ENCODE measurements around the gene CXCR1. TPM values are rescaled to one million over a fixed set of nuclear protein-coding genes. Genes with fewer than 3 reads are reported as not detected.

Gene CXCR1
- total RNA-seq, 1 donor from 2014 or later = 5.3 TPM

DNA sequence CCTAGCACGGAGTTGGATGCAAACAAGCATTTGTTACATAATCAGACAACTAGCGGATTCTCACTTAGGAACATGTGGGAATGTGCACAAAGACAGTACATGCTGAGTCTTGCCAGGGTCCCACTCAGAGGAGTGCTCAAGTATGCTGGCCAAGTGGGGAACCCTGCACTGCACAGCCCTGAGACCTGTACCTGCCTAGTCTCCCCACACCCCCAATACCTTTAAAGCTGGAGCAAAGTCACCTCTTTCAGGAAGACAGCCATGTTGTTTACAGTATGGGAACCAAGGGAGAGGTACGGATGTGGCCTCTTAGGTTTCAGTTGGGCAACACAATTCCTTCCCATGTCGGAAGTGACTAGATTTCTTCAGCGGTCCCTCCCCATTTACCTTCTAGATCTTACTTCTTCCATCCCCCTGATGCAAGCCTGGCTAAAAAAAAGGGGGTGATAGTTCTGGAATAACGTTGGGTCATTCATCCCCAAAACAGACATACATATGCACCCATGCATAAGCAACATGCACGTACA lies 10.7 kb downstream of the CXCR1 start:
- DNase-seq (no peak), ATAC-seq (peak; percentile 42)
- Histone ChIP-seq H3K4me3 (no peak overlapping the region), H3K27me3 (no peaks in the 10 kb centered on the region), H3K9me3 (no peaks in the 10 kb centered on the region), H3K36me3 (no peaks in the 10 kb centered on the region), H3K4me1 (no peaks in the 10 kb centered on the region), H3K27ac (no peak overlapping the region)
- TF ChIP-seq, protein P1, sequence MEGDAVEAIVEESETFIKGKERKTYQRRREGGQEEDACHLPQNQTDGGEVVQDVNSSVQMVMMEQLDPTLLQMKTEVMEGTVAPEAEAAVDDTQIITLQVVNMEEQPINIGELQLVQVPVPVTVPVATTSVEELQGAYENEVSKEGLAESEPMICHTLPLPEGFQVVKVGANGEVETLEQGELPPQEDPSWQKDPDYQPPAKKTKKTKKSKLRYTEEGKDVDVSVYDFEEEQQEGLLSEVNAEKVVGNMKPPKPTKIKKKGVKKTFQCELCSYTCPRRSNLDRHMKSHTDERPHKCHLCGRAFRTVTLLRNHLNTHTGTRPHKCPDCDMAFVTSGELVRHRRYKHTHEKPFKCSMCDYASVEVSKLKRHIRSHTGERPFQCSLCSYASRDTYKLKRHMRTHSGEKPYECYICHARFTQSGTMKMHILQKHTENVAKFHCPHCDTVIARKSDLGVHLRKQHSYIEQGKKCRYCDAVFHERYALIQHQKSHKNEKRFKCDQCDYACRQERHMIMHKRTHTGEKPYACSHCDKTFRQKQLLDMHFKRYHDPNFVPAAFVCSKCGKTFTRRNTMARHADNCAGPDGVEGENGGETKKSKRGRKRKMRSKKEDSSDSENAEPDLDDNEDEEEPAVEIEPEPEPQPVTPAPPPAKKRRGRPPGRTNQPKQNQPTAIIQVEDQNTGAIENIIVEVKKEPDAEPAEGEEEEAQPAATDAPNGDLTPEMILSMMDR (IDR thresholded peaks at IDR 0.05) = no peak
- intact Hi-C loops (cut with DNase I) = no loop called here

DNA sequence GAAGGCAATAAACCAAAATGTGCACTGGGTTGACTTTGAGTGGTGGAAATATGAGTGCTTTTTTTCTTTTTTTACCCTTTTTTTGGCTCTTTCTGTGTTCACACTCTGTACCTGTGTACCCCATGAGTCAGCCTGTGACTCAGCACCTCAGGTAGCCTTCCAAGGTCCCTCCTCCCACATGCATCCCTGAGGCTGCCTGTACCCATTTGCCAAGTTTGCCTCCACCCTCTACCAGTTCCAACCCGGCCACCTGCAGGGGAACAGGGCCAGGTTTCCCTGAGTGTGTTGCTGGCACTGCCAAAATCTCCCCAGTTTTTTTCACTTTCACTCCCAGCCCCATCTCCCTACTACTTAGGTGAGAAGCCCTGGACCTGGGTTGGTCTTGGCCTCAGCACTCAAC lies 14.0 kb downstream of the CXCR1 start:
- no peak overlapping the region for H3K27ac ChIP-seq
- ATAC-seq = peak; percentile 26
- H3K4me3 ChIP-seq = no peak overlapping the region
- H3K9me3 ChIP-seq = no peaks in the 10 kb centered on the region
- no peak for DNase-seq
- TF ChIP-seq, protein P1 (IDR thresholded peaks at IDR 0.05) = no peak
- H3K4me1 ChIP-seq = no peaks in the 10 kb centered on the region
- intact Hi-C loops (cut with DNase I) = no loop called here
- no peaks in the 10 kb centered on the region for H3K36me3 ChIP-seq
- no peaks in the 10 kb centered on the region for H3K27me3 ChIP-seq

DNA sequence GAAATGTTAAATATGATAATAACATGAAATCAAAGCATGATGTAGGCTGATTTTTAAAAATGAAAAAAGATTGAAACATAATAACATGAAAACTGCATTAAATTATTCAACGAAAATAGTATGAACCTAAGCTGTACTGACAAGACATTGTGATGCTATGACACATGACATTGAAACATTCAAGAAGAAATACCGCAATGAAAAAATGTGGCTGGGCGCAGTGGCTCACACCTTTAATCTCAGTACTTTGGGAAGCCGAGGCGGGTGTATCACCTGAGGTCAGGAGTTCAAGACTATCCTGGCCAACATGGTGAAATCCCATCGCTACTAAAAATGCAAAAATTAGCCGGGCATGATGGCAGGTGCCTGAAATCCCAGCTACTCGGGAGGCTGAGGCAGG lies 14.6 kb downstream of the CXCR1 start:
- H3K4me1 ChIP-seq = no peaks in the 10 kb centered on the region
- TF ChIP-seq, protein P1 (IDR thresholded peaks at IDR 0.05) = no peak
- H3K36me3 ChIP-seq = no peaks in the 10 kb centered on the region
- no peak overlapping the region for H3K27ac ChIP-seq
- ATAC-seq (no peak), DNase-seq (no peak)
- intact Hi-C loops (cut with DNase I) = no loop called here
- H3K9me3 ChIP-seq = no peaks in the 10 kb centered on the region
- H3K4me3 ChIP-seq = no peak overlapping the region
- H3K27me3 ChIP-seq = no peaks in the 10 kb centered on the region

DNA sequence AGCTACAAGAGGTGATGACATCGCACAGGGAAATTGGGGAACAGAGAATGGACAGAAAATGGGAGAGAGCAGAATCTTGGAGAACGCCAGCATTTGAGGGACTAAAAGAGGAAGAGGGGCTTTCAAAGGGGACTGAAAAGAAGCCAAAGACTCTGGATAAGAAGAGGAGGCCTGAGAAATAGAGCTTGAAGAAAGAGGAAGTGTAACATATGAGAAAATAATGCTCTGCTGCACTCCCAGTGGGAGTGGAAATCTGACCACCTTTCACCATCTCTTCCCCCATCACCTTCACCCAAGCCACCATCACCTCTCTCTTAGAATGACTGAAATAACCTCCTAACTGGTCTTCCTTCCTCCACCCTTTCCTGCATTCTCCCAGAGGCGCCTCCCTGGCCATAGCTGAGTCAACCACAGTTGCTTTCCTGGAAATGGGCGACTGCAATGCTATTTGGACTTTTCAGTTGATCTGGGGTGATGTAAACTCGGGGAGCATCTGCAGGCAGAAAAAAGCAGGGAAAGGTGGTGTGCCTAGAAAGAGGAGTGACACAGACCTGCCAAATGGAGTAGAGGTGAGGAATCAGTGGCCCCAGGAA lies 16.8 kb downstream of the CXCR1 start:
- H3K9me3 ChIP-seq = no peaks in the 10 kb centered on the region
- H3K27me3 ChIP-seq = no peaks in the 10 kb centered on the region
- no peaks in the 10 kb centered on the region for H3K4me1 ChIP-seq
- DNase-seq (no peak), ATAC-seq (no peak)
- intact Hi-C loops (cut with DNase I) = no loop called here
- H3K27ac ChIP-seq = no peak overlapping the region
- no peaks in the 10 kb centered on the region for H3K36me3 ChIP-seq
- TF ChIP-seq, protein P1 (IDR thresholded peaks at IDR 0.05) = no peak
- no peak overlapping the region for H3K4me3 ChIP-seq

DNA sequence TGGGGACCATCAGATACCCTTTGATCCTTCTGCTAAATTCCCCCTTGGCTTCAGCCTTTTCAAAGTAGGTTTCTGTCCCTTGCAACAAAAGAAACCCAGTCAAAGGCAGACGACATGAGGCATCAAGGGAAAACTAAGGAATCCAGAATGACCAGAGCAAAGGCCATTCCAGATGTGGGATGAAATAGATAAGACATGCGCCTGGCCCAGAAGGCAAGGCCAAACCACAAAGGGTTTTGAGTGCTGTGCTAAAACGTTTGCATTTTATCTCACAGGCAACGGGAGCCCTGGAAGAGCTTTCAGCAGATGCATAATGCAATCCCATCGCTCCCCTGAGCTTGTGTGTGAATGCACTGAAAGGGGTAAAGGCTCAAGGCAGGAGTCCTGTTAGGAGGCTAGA lies 17.7 kb downstream of the CXCR1 start:
- Histone ChIP-seq H3K27ac (no peak overlapping the region), H3K36me3 (no peaks in the 10 kb centered on the region), H3K4me3 (no peak overlapping the region), H3K4me1 (no peaks in the 10 kb centered on the region), H3K9me3 (no peaks in the 10 kb centered on the region), H3K27me3 (no peaks in the 10 kb centered on the region)
- no peak for DNase-seq
- intact Hi-C loops (cut with DNase I) = no loop called here
- no peak for ATAC-seq
- TF ChIP-seq, protein P1 (IDR thresholded peaks at IDR 0.05) = no peak

DNA sequence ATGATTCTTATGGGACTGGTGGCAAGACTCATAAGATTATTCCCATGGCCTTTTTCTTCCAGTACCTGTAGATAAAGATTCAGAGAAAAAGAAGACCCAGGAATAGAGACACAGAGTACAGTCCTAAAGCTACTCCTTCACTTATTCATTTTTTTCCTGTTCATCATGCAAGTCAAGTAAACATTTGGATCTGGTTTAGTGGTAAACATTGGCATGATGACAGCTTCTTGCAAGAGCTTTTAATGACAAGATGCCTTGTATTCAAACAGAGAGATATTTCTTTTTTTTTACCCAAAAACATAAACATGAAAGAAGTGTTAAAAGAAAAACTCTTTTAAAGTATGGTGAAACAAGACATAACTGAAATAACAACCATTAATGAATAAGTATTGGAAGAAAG lies 20.7 kb downstream of the CXCR1 start:
- TF ChIP-seq, protein P1 (IDR thresholded peaks at IDR 0.05) = no peak
- H3K27me3 ChIP-seq = no peaks in the 10 kb centered on the region
- no peak for DNase-seq
- no peaks in the 10 kb centered on the region for H3K36me3 ChIP-seq
- ATAC-seq = no peak
- no peaks in the 10 kb centered on the region for H3K4me1 ChIP-seq
- H3K4me3 ChIP-seq = no peak overlapping the region
- H3K27ac ChIP-seq = no peak overlapping the region
- intact Hi-C loops (cut with DNase I) = no loop called here
- H3K9me3 ChIP-seq = no peaks in the 10 kb centered on the region

Data from upper lobe of right lung (tissue), 1 donor.